Ramos (cell line): Measurements from ENCODE around the gene PACSIN1.

Experiments used
- in situ Hi-C: fragments of 300-500 bp; cut with MboI; formaldehyde crosslinking; loops from one replicate; pipeline ENCODE4 v1.14.3; 2022; ENCODE audit warnings: low sequenced_read_pairs; ENCODE audit not compliant: unreplicated experiment

The PACSIN1 gene

GRCh38 chr6:34570066-34570833 lies 104.4 kb downstream of the PACSIN1 start:
- in situ Hi-C loops, result loop anchor here (25.0 kb wide), 1 partner anchor 567 kb away; the partner anchor contains the start of gene TCP11

GRCh38 chr6:34571388-34571787 lies 105.5 kb downstream of the PACSIN1 start:
- in situ Hi-C loops, result loop anchor here (25.0 kb wide), 1 partner anchor 566 kb away; the partner anchor contains the start of gene TCP11

GRCh38 chr6:34572021-34572420 lies 106.1 kb downstream of the PACSIN1 start:
- in situ Hi-C loops, result loop anchor here (25.0 kb wide), 1 partner anchor 565 kb away; the partner anchor contains the start of gene TCP11

- in situ Hi-C loops, result loop anchor here (25.0 kb wide), 1 partner anchor 565 kb away; the partner anchor contains the start of gene TCP11
Observed at GRCh38 chr6:34572585-34572984, 106.7 kb downstream of the PACSIN1 start.

GRCh38 chr6:34573567-34574183 lies 107.8 kb downstream of the PACSIN1 start:
- in situ Hi-C loops, result loop anchor here (25.0 kb wide), 1 partner anchor 564 kb away; the partner anchor contains the start of gene TCP11

- in situ Hi-C loops, result loop anchor here (25.0 kb wide), 1 partner anchor 563 kb away; the partner anchor contains the start of gene TCP11
Observed at GRCh38 chr6:34574647-34575293, 108.9 kb downstream of the PACSIN1 start.

GRCh38 chr6:34575326-34575725 lies 109.5 kb downstream of the PACSIN1 start:
- in situ Hi-C loops, result no loop called here

GRCh38 chr6:34576286-34576955 lies 110.5 kb downstream of the PACSIN1 start:
- in situ Hi-C loops, result no loop called here

GRCh38 chr6:34578445-34579262 lies 112.8 kb downstream of the PACSIN1 start:
- in situ Hi-C loops, result no loop called here

- in situ Hi-C loops, result no loop called here
Observed at GRCh38 chr6:34580707-34581560, 115.1 kb downstream of the PACSIN1 start.

- in situ Hi-C loops, result no loop called here
Observed at GRCh38 chr6:34581561-34581920, 115.7 kb downstream of the PACSIN1 start.

GRCh38 chr6:34583461-34583860 lies 117.6 kb downstream of the PACSIN1 start:
- in situ Hi-C loops, result no loop called here

- in situ Hi-C loops, result no loop called here
Observed at GRCh38 chr6:34583861-34584604, 118.2 kb downstream of the PACSIN1 start.

- in situ Hi-C loops, result no loop called here
Observed at GRCh38 chr6:34584694-34585093, 118.8 kb downstream of the PACSIN1 start.
